ENCODE data around the gene YWHAG.
"Not testable (repeated sequence)": the region's sequence is repeated elsewhere in the genome, so short reads cannot be mapped to it uniquely, and the experiment has no call there.

The YWHAG gene

GRCh38 chr7:76346778-76347177 is 12.0 kb downstream of the YWHAG start:
- no peak for FAIRE-seq

DNA sequence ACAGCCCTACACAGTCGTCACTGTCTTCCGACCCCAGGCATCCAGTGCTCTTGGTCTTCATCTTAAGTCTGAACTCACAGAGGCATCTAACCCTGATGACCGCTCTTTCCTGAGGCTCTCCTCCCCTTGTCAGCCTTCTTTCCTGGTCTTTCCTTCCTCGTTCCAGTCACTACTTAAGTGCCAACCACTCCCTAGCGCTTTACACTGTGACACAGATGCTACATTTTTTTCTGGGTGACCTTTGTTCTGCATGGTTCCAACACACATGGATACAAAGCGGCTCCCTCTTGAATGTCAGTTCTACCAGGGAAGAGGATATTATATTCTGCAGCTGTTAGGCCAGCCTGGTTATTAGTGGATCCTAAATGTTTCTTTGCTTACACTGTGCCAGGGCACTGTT is 12.7 kb downstream of the YWHAG start:
- FAIRE-seq: no peak

GRCh38 chr7:76343931-76344321 is 14.9 kb downstream of the YWHAG start:
- no peak for FAIRE-seq

DNA sequence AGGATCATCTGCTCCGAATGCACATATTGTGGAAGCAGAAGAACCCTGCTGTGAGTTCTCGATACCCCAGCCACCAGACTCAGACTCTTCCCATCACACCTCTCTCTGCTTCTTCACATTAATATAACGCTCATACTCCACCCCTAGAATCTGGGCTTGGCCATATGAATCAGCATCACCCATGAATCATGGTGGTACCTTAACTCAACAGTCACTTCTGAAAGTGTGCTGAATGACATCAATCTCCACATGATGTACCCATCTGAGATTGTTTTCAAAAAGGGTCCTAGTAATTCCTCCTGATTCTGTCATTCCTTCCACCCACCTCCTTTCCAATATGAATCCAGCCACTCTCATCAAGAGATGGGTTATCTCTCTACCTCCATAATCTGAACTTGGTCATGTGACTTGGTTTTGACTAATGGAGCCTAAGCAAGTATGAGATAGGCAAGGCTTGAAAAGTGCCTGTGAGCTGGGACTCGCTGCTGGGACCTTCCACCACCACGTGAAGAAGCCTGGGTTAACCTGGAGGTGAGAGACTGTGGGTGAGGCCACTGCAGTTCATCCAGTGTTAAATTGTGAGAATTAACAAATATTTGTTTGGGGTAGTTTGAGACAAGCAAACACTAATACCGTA is 15.4 kb downstream of the YWHAG start:
- FAIRE-seq: no peak

- no peak for FAIRE-seq
These were observed 16.6 kb downstream of the YWHAG start for GRCh38 chr7:76342222-76342621.

GRCh38 chr7:76340617-76341131 is 18.1 kb downstream of the YWHAG start:
- FAIRE-seq: no peak

- FAIRE-seq: no peak
These were observed 20.3 kb downstream of the YWHAG start for GRCh38 chr7:76338298-76339084.

GRCh38 chr7:76337147-76337546 is 21.6 kb downstream of the YWHAG start:
- FAIRE-seq: no peak

DNA sequence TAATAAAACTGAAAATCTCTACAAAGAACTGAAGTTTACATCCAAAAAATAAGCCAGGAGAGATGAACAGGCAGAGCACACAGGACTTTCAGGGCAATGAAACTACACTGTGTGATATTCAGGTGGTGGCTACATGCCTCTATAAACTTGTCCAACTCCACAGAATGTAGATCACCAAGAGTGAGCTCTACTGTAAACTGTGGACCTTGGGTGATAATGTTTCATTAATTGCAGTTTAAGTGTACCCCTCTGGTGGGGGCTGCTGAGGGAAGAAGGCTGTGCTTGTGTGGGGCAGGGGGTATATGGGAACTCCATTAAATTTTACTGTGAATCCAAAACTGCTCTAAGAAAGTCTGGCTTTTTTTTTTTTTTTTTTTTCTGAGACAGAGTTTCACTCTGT is 22.7 kb downstream of the YWHAG start:
- FAIRE-seq: no peak

GRCh38 chr7:76335417-76335816 is 23.4 kb downstream of the YWHAG start:
- FAIRE-seq: not testable (repeated sequence)

DNA sequence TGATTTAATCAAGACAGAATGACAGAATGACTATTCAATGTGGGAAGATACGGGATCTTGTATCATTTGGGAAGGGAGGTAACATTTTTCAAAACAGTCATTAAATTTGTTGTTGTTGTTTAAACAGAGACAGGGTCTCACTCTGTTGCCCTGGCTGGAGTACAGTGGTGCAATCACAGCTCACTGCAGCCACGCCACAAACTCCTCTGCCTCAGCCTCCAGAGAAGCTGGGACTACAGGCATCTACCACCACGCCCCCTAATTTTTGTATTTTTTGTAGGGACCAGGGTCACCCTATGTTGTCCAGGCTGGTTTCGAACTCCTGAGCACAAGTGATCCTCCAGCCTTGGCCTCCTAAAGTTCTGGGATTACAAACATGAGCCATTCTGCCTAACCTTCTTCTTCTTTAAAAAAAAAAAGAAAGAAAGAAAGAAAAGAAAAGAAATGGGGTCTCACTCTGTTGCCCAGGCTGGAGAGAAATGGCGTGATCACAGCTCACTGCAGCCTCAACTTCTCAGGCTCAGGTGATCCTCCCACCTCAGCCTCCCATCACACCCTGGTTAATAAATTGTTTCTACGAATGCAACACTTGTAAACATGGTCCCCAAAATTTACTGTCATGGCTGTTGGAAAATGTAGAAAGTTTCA is 24.3 kb downstream of the YWHAG start:
- no peak for FAIRE-seq

DNA sequence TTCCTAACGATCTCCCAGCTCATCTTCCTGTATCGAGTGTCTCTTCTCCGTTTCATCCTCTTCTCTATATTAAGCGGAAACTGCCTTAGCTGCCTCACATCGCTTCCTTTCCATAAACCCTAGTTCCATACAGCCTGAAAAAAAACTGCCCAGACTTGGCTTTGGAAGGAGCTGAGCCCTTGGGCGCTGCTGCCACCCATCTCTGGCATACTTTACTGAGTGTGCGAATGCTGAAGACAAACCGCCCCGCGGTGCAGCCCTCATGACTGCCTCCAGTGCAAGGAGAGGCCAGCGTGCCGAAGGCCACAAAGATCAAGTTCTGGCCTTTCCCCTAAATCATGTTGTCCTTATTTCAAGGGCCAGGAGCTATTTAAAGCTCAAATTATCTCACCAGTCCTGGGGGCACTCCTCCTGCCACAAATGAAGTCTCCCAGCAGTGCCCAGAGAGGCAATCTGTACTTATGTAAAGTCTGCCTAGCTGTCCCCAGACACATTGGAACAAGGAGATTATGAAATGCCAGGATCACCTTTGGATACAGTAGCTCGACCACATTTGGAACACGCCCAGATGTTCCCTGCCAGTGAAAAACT is 25.2 kb downstream of the YWHAG start:
- FAIRE-seq: no peak

- FAIRE-seq: no peak
These were observed 26.7 kb downstream of the YWHAG start for GRCh38 chr7:76332078-76332477.

GRCh38 chr7:76330673-76331072 is 28.1 kb downstream of the YWHAG start:
- no peak for FAIRE-seq

- no peak for FAIRE-seq
These were observed 28.5 kb downstream of the YWHAG start for GRCh38 chr7:76330261-76330660.

DNA sequence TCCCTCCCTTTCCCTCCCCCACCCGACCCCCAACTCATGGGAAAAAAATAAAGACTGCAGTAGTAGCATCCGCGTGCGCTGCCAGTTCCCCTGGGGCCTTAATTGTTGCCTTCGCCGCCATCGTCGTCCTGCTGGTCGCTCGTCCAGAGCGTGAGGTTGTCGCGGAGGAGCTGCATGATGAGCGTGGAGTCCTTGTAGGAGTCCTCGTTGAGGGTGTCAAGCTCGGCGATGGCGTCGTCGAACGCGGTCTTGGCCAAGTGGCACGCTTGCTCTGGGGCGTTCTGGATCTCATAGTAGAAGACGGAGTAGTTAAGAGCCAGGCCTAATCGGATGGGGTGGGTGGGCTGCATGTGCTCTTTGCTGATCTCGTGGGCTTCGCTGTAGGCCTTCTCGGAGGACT is 29.3 kb downstream of the YWHAG start:
- FAIRE-seq: no peak

DNA sequence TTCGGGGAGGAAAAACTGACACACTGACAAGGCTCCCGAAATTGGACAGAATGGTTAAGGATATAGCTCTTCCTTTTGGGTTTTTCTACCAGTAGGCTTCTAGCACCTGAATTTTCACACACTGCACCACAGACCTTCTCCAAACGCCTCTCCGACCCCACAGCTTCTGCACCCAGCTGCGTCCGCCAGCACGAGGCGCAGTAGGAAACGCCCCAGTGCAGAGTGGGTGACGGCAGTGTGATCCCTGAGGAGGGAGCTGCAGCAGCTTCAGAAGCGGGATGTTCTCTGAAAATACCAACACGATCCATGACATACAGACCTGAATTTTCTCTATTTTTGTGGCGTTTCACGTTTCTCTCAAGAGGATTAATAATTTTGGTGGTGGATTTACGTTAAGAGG is 30.4 kb downstream of the YWHAG start:
- no peak for FAIRE-seq

DNA sequence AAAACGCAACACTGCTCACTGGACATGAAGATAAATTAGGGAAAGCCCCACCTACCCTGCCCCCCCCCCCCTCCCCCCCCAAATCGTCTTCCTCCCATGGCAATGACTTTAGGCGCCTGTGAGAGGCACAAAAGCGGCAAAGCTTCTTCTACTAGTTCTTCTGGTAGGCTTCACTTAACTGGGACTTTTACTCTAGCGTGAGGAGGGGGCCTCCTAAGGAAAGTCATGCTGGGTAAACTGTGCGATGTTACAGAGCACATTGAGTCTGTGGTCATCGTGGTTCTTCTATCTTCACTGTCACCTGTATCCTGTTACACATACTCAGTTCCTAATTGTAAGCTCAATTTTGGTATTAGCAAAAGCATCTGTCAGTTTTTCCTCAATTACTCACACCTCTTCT is 31.2 kb downstream of the YWHAG start:
- FAIRE-seq: no peak

DNA sequence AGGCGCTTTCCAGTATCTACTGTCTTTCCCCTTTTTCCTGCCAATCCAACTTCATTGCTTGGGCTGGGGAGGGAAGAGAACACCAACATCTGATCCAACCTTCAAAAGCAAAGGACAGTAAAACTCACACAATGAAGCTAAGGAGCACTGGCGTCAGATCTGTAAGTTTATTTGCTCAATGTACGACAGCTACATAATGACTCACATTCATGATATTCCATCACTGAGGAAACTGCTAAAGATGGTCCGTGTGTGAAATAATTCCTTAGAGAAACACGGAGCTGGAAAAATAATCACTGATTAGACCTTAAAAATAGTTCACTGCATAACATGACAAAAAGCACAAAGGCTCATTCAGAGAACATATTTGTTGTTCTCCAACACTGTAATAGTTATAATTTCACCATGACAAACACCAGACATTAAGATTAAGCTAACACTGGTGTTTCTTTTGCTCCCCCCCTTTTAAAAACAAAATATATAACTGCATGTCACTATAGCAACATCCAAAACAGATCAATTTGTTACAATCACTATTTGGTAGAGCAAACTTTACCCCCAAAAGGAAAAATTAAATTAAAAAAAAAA is 32.1 kb downstream of the YWHAG start:
- no peak for FAIRE-seq

DNA sequence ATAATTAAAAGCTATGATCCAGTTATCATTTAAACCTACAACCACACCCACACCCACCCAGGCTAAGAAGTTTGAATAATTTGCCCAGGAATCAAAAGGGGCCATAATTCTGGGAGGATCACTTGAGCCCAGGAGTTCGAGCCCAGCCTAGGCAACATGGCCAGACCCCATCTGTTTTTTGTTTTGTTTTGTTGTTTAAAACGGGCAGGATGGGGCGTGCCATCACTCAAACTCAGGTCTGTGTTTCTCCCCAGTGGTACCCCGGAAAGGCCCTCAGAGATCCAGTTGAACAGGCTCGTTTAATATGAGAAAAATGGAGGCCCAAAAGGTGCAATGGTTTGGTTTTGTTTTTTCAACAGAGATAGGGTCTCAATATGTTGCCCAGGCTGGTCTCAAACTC is 33.0 kb downstream of the YWHAG start:
- FAIRE-seq: no peak

- no peak for FAIRE-seq
These were observed 33.7 kb downstream of the YWHAG start for GRCh38 chr7:76325092-76325491.

GRCh38 chr7:76318488-76319353 is 40.1 kb downstream of the YWHAG start:
- FAIRE-seq: no peak

Data from endometrium (tissue), 2 donors.